Gastrocnemius medialis (tissue), 4 donors: Measurements from ENCODE around the gene OXNAD1.

ENCODE experiments used
- POLR2A ChIP-seq, 2 donors: fragments of 450-650 bp; IDR thresholded peaks; one replicate each; pipeline ENCODE4 v1.6.1; 2017; ENCODE audit warnings: antibody characterized with exemption in 2 of 2, mild to moderate bottlenecking in 2 of 2, moderate library complexity in 2 of 2
- TF ChIP-seq, protein P1 (sequence below), 5 experiments: fragments of 450-650 bp in 3 of 5; fragments of 200-600 bp in 2 of 5; sonication (generic) in 2 of 5; IDR thresholded peaks in 4 of 5; conservative IDR thresholded peaks in 1 of 5; 1 replicate in 4 of 5; 2 replicates in 1 of 5; pipeline ENCODE4 v1.5.1; 2016 to 2019; ENCODE audit warnings: antibody characterized with exemption in 5 of 5, mild to moderate bottlenecking in 3 of 5, moderate library complexity in 3 of 5

DNA sequence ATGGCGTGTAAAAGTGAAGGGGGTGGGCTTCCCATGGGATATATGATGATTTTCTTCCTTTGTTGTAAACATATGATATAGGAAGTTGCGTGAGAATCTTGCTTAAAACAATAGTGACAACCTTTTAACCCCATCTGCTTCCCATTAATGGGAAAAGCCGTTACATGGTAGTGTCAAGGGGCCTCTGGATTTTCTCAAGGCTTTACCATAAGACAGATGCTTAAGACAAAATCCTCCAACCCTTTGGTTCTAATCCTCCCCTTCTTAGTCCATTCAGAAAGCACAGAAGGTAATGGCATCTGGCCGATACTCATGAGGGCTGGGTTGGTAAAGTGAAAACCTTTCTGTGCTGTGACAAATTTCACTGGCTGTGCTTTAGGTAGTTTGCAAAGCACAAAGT lies 25.2 kb upstream of the OXNAD1 start:
- TF ChIP-seq, protein P1, sequence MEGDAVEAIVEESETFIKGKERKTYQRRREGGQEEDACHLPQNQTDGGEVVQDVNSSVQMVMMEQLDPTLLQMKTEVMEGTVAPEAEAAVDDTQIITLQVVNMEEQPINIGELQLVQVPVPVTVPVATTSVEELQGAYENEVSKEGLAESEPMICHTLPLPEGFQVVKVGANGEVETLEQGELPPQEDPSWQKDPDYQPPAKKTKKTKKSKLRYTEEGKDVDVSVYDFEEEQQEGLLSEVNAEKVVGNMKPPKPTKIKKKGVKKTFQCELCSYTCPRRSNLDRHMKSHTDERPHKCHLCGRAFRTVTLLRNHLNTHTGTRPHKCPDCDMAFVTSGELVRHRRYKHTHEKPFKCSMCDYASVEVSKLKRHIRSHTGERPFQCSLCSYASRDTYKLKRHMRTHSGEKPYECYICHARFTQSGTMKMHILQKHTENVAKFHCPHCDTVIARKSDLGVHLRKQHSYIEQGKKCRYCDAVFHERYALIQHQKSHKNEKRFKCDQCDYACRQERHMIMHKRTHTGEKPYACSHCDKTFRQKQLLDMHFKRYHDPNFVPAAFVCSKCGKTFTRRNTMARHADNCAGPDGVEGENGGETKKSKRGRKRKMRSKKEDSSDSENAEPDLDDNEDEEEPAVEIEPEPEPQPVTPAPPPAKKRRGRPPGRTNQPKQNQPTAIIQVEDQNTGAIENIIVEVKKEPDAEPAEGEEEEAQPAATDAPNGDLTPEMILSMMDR (IDR thresholded peaks at IDR 0.05 in 4 of 5, conservative IDR thresholded peaks at IDR 0.05 in 1 of 5) = no peak
- TF ChIP-seq POLR2A (IDR thresholded peaks at IDR 0.05) = no peak
